HG03108 (cell line): ENCODE measurements around the gene CIAO2B.

ENCODE experiments used
- ATAC-seq: cut with Tn5 transposase; IDR thresholded peaks from one replicate; pipeline ENCODE4 v1.9.1; 2021; ENCODE audit warnings: moderate library complexity; ENCODE audit not compliant: unreplicated experiment

The CIAO2B gene

GRCh38 chr16:66937725-66938337, 3.6 kb upstream of the CIAO2B start:
- no peak for ATAC-seq

GRCh38 chr16:66936889-66937554, 2.8 kb upstream of the CIAO2B start:
- ATAC-seq = no peak

- no peak for ATAC-seq
These were observed 2.3 kb upstream of the CIAO2B start for GRCh38 chr16:66936462-66936861.

- ATAC-seq = no peak
These were observed 1.3 kb upstream of the CIAO2B start, which contains the start of gene CES2 for GRCh38 chr16:66935314-66936011. CES2 (plus strand) TSS chr16:66935516; CDS start chr16:66935636, 120 bp downstream.

- peak; percentile 4 for ATAC-seq
These were observed 674 bp upstream of the CIAO2B start for GRCh38 chr16:66934839-66935313.

- no peak for ATAC-seq
These were observed 445 bp downstream of the CIAO2B start for GRCh38 chr16:66933776-66934137.

GRCh38 chr16:66932076-66932475, 2.1 kb downstream of the CIAO2B start:
- no peak for ATAC-seq

- ATAC-seq = no peak
These were observed 2.5 kb downstream of the CIAO2B start for GRCh38 chr16:66931665-66932064.

- ATAC-seq = no peak
These were observed 4.0 kb downstream of the CIAO2B start for GRCh38 chr16:66930189-66930588.

- ATAC-seq = no peak
These were observed 5.4 kb downstream of the CIAO2B start for GRCh38 chr16:66928702-66929388.

GRCh38 chr16:66927918-66928649, 6.1 kb downstream of the CIAO2B start:
- ATAC-seq = no peak

GRCh38 chr16:66926961-66927436, 7.2 kb downstream of the CIAO2B start:
- no peak for ATAC-seq

GRCh38 chr16:66926171-66926947, 7.8 kb downstream of the CIAO2B start:
- ATAC-seq = no peak

GRCh38 chr16:66925322-66925840, 8.8 kb downstream of the CIAO2B start, which contains the start of gene RRAD:
RRAD (minus strand) TSS chr16:66925535; CDS start chr16:66925179, 356 bp downstream.
- ATAC-seq = no peak

GRCh38 chr16:66924527-66925321, 9.5 kb downstream of the CIAO2B start:
- peak; percentile 41 for ATAC-seq

GRCh38 chr16:66923866-66924265, 10.3 kb downstream of the CIAO2B start:
- no peak for ATAC-seq

- ATAC-seq = no peak
These were observed 10.9 kb downstream of the CIAO2B start for GRCh38 chr16:66923247-66923731.

GRCh38 chr16:66921729-66922450, 12.3 kb downstream of the CIAO2B start:
- no peak for ATAC-seq
